Coronary artery (tissue), 2 donors: ENCODE measurements around the gene WFS1.

ENCODE experiments used
- DNase-seq: peaks from one replicate; pipeline ENCODE4 v3.0.0-alpha.2; 2017; ENCODE audit warnings: low spot score
- H3K27ac ChIP-seq, 2 donors: fragments of 200-600 bp; sonication (generic); one replicate each; pipeline ENCODE4 v1.5.1; 2016 to 2019
- H3K4me3 ChIP-seq: fragments of 200-600 bp; sonication (generic); 2 replicates; pipeline ENCODE4 v1.5.1; 2016; ENCODE audit warnings: mild to moderate bottlenecking, moderate library complexity
- CTCF ChIP-seq: fragments of 200-600 bp; sonication (generic); IDR thresholded peaks from one replicate; pipeline ENCODE4 v1.5.1; 2019; ENCODE audit warnings: antibody characterized with exemption

Gene WFS1

GRCh38 chr4:6270636-6271121, 1.0 kb downstream of the WFS1 start:
- Histone ChIP-seq H3K4me3 (peak overlapping the region; percentile 90), H3K27ac (peak overlapping the region; percentile 92 to 97)
- no peak for DNase-seq
- TF ChIP-seq CTCF = no peak

- H3K27ac ChIP-seq = peak overlapping the region; percentile 92 to 97
- no peak for DNase-seq
- H3K4me3 ChIP-seq = peak overlapping the region; percentile 90
Measured at GRCh38 chr4:6271206-6271605, 1.6 kb downstream of the WFS1 start.

GRCh38 chr4:6271701-6272465, 2.2 kb downstream of the WFS1 start:
- peak; percentile 86 for DNase-seq

More at GRCh38 chr4:6271206-6271605, 1.6 kb downstream of the WFS1 start:
- TF ChIP-seq CTCF = no peak

DNA sequence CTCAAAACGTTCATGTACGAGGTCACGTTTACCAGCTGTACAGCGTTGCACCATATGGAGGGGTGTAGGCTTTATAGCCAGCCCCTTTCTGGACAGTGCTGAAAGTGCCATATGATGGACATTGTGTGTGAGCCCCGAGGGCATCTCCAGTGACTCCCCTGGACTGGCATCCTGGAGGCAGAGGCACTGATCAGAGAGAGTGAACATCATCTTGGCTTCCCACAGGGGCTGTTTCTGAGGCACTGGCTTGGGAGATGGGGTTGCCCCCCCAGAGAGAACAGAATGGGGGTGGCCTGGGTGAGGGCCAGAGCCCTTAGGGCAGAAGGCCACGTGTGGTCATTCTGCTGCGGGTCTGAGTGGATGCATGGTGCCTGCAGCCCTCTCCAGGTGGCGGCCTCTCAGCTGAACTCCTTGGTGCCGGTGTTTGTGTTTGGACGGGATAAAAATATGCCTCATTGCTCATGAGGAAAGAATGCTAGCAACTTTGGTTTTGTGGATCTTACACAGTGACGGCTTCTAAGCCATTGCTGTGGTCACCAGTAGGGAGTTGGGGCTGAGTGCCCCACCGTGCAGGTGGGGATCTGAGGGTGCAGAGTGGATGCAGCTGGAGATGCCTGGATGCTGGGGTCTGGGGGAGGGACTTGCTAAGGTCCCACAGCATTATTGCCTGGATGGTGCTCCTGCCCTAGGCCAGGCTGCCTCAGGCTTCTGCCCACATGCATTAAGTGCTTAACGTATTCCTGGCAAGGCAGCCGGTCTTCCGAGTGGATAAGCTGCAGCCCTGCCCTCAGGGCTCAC, 3.4 kb downstream of the WFS1 start:
- no peak for TF ChIP-seq CTCF
- Histone ChIP-seq H3K4me3 (peak overlapping the region; percentile 61), H3K27ac (peak overlapping the region; percentile 92 to 97)
- DNase-seq = no peak

More at GRCh38 chr4:6271701-6272465, 2.2 kb downstream of the WFS1 start:
- Histone ChIP-seq H3K27ac (peak overlapping the region; percentile 92 to 97), H3K4me3 (peak overlapping the region; percentile 90)
- TF ChIP-seq CTCF = no peak

DNA sequence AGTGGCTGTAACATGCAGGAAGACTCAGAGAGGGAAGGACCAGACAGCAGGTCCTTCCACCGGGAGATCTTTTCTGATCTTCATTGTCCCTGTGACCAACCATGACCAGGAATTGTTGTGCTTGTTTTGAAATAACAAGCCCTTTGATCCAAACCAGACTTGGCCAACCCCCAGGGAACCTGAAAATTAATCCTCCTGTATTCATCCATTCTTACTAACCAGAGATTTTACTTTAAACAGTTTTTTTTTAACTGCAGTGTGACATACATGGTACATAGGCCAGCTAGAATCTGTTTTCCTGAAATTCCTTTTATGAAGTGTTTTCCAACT, 4.0 kb downstream of the WFS1 start:
- no peak for DNase-seq
- peak overlapping the region; percentile 61 for H3K4me3 ChIP-seq
- TF ChIP-seq CTCF = no peak
- H3K27ac ChIP-seq = peak overlapping the region; percentile 92 to 97

- TF ChIP-seq CTCF = no peak
Measured at GRCh38 chr4:6275351-6275750, 5.7 kb downstream of the WFS1 start.

More at GRCh38 chr4:6275351-6275750, 5.7 kb downstream of the WFS1 start:
- Histone ChIP-seq H3K27ac (peak overlapping the region in 1 of 2 donors; percentile 97), H3K4me3 (no peak overlapping the region)
- DNase-seq = no peak
